Astrocyte (in vitro differentiated cells and primary cell): ENCODE data around the gene LRG1. TPM values are rescaled to one million over a fixed set of nuclear protein-coding genes. Genes with fewer than 3 reads are reported as not detected.

Experiments
- DNase-seq: peaks from one replicate; pipeline ENCODE4 v3.0.0-alpha.2; 2010; ENCODE audit warnings: low read depth
- FAIRE-seq: peaks from 2 replicates; lab custom pipeline; 2011; peaks lifted over from hg19 to GRCh38; lab: Jason Lieb, UNC
- H2AFZ ChIP-seq: 2 replicates; pipeline ENCODE4 v1.6.0; 2012; ENCODE audit warnings: low read depth, low read length, inconsistent platforms
- H3K27ac ChIP-seq: 2 replicates; pipeline ENCODE4 v1.5.1; 2011; ENCODE audit warnings: low read depth, low read length, inconsistent platforms
- H3K27me3 ChIP-seq: 2 replicates; pipeline ENCODE4 v1.6.0; 2011; ENCODE audit warnings: low read length, inconsistent platforms; ENCODE audit not compliant: insufficient read depth
- H3K36me3 ChIP-seq: 2 replicates; pipeline ENCODE4 v1.5.1; 2011; ENCODE audit warnings: low read length, inconsistent platforms; ENCODE audit not compliant: insufficient read depth
- H3K4me1 ChIP-seq: 2 replicates; pipeline ENCODE4 v1.5.1; 2011; ENCODE audit warnings: low read length, inconsistent platforms; ENCODE audit not compliant: insufficient read depth
- H3K4me2 ChIP-seq: 2 replicates; pipeline ENCODE4 v1.6.0; 2012; ENCODE audit warnings: low read length, inconsistent platforms
- H3K4me3 ChIP-seq: 2 replicates; pipeline ENCODE4 v1.5.1; 2011; ENCODE audit warnings: low read depth, mild to moderate bottlenecking, low read length, inconsistent platforms; ENCODE audit not compliant: insufficient read depth
- H3K79me2 ChIP-seq: 2 replicates; pipeline ENCODE4 v1.6.0; 2012; ENCODE audit warnings: mild to moderate bottlenecking, low read length, inconsistent platforms; ENCODE audit not compliant: insufficient read depth
- H3K9ac ChIP-seq: 2 replicates; pipeline ENCODE4 v1.6.0; 2012; ENCODE audit warnings: mild to moderate bottlenecking, low read length, inconsistent platforms
- H3K9me3 ChIP-seq: 2 replicates; pipeline ENCODE4 v1.5.1; 2012; ENCODE audit warnings: low read depth, mild to moderate bottlenecking, low read length, inconsistent platforms; ENCODE audit not compliant: insufficient read depth
- H4K20me1 ChIP-seq: 2 replicates; pipeline ENCODE4 v1.6.0; 2012; ENCODE audit warnings: low read length, inconsistent platforms; ENCODE audit not compliant: insufficient read depth
- H3K27ac Mint-ChIP-seq: one replicate; pipeline ENCODE4 v1.8.0; 2021; ENCODE audit warnings: mild to moderate bottlenecking, mixed read lengths; ENCODE audit not compliant: unreplicated experiment
- H3K27me3 Mint-ChIP-seq: one replicate; pipeline ENCODE4 v1.8.0; 2021; ENCODE audit warnings: low read depth, mixed read lengths; ENCODE audit not compliant: unreplicated experiment
- H3K36me3 Mint-ChIP-seq: one replicate; pipeline ENCODE4 v1.8.0; 2021; ENCODE audit warnings: low read depth, mixed read lengths; ENCODE audit not compliant: unreplicated experiment
- H3K4me1 Mint-ChIP-seq: one replicate; pipeline ENCODE4 v1.8.0; 2021; ENCODE audit warnings: low read depth, mixed read lengths; ENCODE audit not compliant: unreplicated experiment
- H3K4me3 Mint-ChIP-seq: one replicate; pipeline ENCODE4 v1.8.0; 2021; ENCODE audit warnings: mild to moderate bottlenecking, moderate library complexity, mixed read lengths; ENCODE audit not compliant: unreplicated experiment
- H3K9me3 Mint-ChIP-seq: one replicate; pipeline ENCODE4 v1.8.0; 2021; ENCODE audit warnings: mild to moderate bottlenecking, mixed read lengths; ENCODE audit not compliant: unreplicated experiment
- CTCF ChIP-seq: IDR thresholded peaks from 2 replicates; pipeline ENCODE4 v1.5.1; 2011; ENCODE audit warnings: low read depth, mild to moderate bottlenecking, inconsistent platforms, low read length, moderate library complexity; ENCODE audit not compliant: insufficient read depth
- EZH2 ChIP-seq: IDR thresholded peaks from 2 replicates; pipeline ENCODE4 v1.6.1; 2012; ENCODE audit warnings: mild to moderate bottlenecking, low read length, inconsistent platforms; ENCODE audit not compliant: insufficient read depth
- total RNA-seq: library from RNA; stranded (reverse); gene quantifications from 2 replicates; pipeline ENCODE4 v1.2.1, GENCODE V29; 2021

Gene LRG1
- total RNA-seq, 1 donor from 2014 or later: 0.14 TPM

DNA sequence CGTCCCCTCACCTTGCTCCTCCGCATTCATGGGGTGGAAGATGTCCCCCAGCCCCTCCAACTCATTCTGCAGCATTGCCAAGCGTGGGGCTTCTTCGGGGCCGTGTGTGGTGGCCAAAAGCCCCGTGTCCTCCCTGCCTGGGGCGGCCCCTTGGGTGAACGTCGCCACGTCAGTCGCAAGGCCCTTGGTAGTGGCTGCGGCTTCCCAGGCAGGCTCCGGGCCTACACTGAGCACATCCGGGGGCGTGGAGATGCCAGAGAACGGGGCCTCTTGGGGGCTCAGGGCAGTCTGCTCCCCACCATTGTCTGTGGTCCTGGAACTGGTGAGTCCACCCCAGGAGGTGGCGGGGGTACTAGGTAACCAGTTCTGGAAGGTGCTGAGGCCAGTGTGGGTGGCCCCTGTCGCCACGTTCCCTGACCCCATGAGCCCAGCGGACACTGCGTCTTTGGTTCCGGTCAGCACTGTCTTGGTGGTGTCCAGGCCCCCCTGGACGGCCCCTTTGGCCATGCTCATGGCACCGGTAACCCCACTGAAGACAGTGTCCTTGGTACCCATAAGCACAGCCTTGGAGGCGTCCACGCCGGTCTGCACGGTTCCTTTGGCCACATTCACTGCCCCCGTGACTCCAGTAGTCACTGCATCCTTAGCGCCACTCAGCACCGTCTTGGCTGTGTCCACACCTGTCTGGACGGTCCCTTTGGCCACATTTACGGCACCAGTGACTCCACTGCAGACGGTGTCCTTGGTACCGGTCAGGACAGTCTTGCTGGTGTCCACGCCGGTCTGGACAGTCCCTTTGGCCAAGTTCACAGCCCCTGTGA, 29.2 kb downstream of the LRG1 start:
- DNase-seq: no peak
- no peak overlapping the region for H3K4me3 Mint-ChIP-seq
- Histone ChIP-seq H3K9me3 (no peaks in the 10 kb centered on the region), H3K27me3 (no peaks in the 10 kb centered on the region), H2AFZ (no peak overlapping the region), H3K36me3 (no peaks in the 10 kb centered on the region), H3K4me2 (no peak overlapping the region), H3K4me3 (no peak overlapping the region), H3K9ac (no peak overlapping the region), H4K20me1 (no peaks in the 10 kb centered on the region), H3K4me1 (peaks cover 15% of the 10 kb centered on the region), H3K79me2 (no peaks in the 10 kb centered on the region), H3K27ac (no peak overlapping the region)
- H3K4me1 Mint-ChIP-seq: peaks cover 6% of the 10 kb centered on the region
- no peak overlapping the region for H3K27ac Mint-ChIP-seq
- peaks cover 5% of the 10 kb centered on the region for H3K36me3 Mint-ChIP-seq
- no peak for TF ChIP-seq EZH2
- no peak for TF ChIP-seq CTCF
- no peak for FAIRE-seq
- H3K27me3 Mint-ChIP-seq: peaks cover 13% of the 10 kb centered on the region
- no peaks in the 10 kb centered on the region for H3K9me3 Mint-ChIP-seq

GRCh38 chr19:4508698-4509097, 31.1 kb downstream of the LRG1 start:
- H2AFZ ChIP-seq: no peak overlapping the region
- no peaks in the 10 kb centered on the region for H3K9me3 ChIP-seq
- FAIRE-seq: no peak
- no peaks in the 10 kb centered on the region for H4K20me1 ChIP-seq
- no peak overlapping the region for H3K4me3 ChIP-seq
- no peak overlapping the region for H3K27ac ChIP-seq
- H3K4me1 Mint-ChIP-seq: peaks cover 6% of the 10 kb centered on the region
- H3K27ac Mint-ChIP-seq: no peak overlapping the region
- peaks cover 8% of the 10 kb centered on the region for H3K36me3 Mint-ChIP-seq
- H3K36me3 ChIP-seq: no peaks in the 10 kb centered on the region
- H3K79me2 ChIP-seq: no peaks in the 10 kb centered on the region
- no peak for DNase-seq
- H3K27me3 ChIP-seq: no peaks in the 10 kb centered on the region
- H3K4me1 ChIP-seq: peaks cover 15% of the 10 kb centered on the region
- H3K27me3 Mint-ChIP-seq: peaks cover 9% of the 10 kb centered on the region
- H3K9me3 Mint-ChIP-seq: no peaks in the 10 kb centered on the region
- H3K4me2 ChIP-seq: no peak overlapping the region
- no peak overlapping the region for H3K4me3 Mint-ChIP-seq
- TF ChIP-seq EZH2 (no peak), CTCF (no peak)
- no peak overlapping the region for H3K9ac ChIP-seq

GRCh38 chr19:4507804-4508203, 32.0 kb downstream of the LRG1 start:
- Histone ChIP-seq H3K27me3 (no peaks in the 10 kb centered on the region), H3K4me1 (peaks cover 15% of the 10 kb centered on the region), H3K4me3 (no peak overlapping the region), H3K36me3 (no peaks in the 10 kb centered on the region), H4K20me1 (no peaks in the 10 kb centered on the region), H3K4me2 (no peak overlapping the region), H2AFZ (no peak overlapping the region), H3K9me3 (no peaks in the 10 kb centered on the region), H3K9ac (no peak overlapping the region), H3K79me2 (no peaks in the 10 kb centered on the region), H3K27ac (no peak overlapping the region)
- Mint-ChIP-seq H3K27ac (peak overlapping the region; percentile 7), H3K4me3 (no peak overlapping the region), H3K4me1 (peaks cover 6% of the 10 kb centered on the region), H3K9me3 (no peaks in the 10 kb centered on the region), H3K27me3 (peaks cover 8% of the 10 kb centered on the region), H3K36me3 (peaks cover 8% of the 10 kb centered on the region)
- no peak for TF ChIP-seq CTCF
- no peak for TF ChIP-seq EZH2
- FAIRE-seq (no peak), DNase-seq (no peak)
